COR-L47 (cell line): ENCODE measurements around the gene BPI.
"Not testable (repeated sequence)": the region's sequence is repeated elsewhere in the genome, so short reads cannot be mapped to it uniquely, and the experiment has no call there.

Experiments used
- DNase-seq: peaks from one replicate; lab custom pipeline; 2025; lab: John Stamatoyannopoulos, UW

The BPI gene

GRCh38 chr20:38303908-38304379 is at the start of gene BPI:
Gene BPI, plus strand, starts transcription at chr20:38304156. Its CDS starts 68 bp downstream, at chr20:38304224.
- DNase-seq, result no peak

GRCh38 chr20:38254621-38255020 is 49.3 kb upstream of the BPI start:
- not testable (repeated sequence) for DNase-seq

GRCh38 chr20:38255393-38255792 is 48.6 kb upstream of the BPI start:
- DNase-seq, result no peak

- no peak for DNase-seq
Measured at GRCh38 chr20:38256021-38256420, 47.9 kb upstream of the BPI start.

- no peak for DNase-seq
Measured at GRCh38 chr20:38256966-38257365, 47.0 kb upstream of the BPI start.

GRCh38 chr20:38258545-38259215 is 45.3 kb upstream of the BPI start:
- DNase-seq, result no peak

GRCh38 chr20:38260025-38260377 is 44.0 kb upstream of the BPI start:
- no peak for DNase-seq

- no peak for DNase-seq
Measured at GRCh38 chr20:38260378-38261053, 43.4 kb upstream of the BPI start, which contains the start of gene KIAA1755. Gene KIAA1755, minus strand, starts transcription at chr20:38260735. Its CDS starts 235 bp downstream, at chr20:38260500.

GRCh38 chr20:38261054-38261390 is 42.9 kb upstream of the BPI start:
- DNase-seq, result no peak

GRCh38 chr20:38262931-38263330 is 41.0 kb upstream of the BPI start:
- DNase-seq, result no peak

GRCh38 chr20:38266426-38266825 is 37.5 kb upstream of the BPI start:
- no peak for DNase-seq

- no peak for DNase-seq
Measured at GRCh38 chr20:38267296-38267695, 36.7 kb upstream of the BPI start.

- DNase-seq, result no peak
Measured at GRCh38 chr20:38267901-38268514, 35.9 kb upstream of the BPI start.

- no peak for DNase-seq
Measured at GRCh38 chr20:38269040-38269439, 34.9 kb upstream of the BPI start.

- DNase-seq, result no peak
Measured at GRCh38 chr20:38269715-38270114, 34.2 kb upstream of the BPI start.

- DNase-seq, result no peak
Measured at GRCh38 chr20:38270869-38271605, 32.9 kb upstream of the BPI start.

GRCh38 chr20:38271608-38272120 is 32.3 kb upstream of the BPI start:
- DNase-seq, result no peak

GRCh38 chr20:38272398-38272797 is 31.6 kb upstream of the BPI start:
- no peak for DNase-seq

- no peak for DNase-seq
Measured at GRCh38 chr20:38272961-38273360, 31.0 kb upstream of the BPI start.

- no peak for DNase-seq
Measured at GRCh38 chr20:38275815-38276550, 28.0 kb upstream of the BPI start.

GRCh38 chr20:38277285-38277684 is 26.7 kb upstream of the BPI start:
- DNase-seq, result no peak

GRCh38 chr20:38277691-38278090 is 26.3 kb upstream of the BPI start:
- DNase-seq, result no peak
